Measurements from ENCODE around the gene MDN1.

DNA sequence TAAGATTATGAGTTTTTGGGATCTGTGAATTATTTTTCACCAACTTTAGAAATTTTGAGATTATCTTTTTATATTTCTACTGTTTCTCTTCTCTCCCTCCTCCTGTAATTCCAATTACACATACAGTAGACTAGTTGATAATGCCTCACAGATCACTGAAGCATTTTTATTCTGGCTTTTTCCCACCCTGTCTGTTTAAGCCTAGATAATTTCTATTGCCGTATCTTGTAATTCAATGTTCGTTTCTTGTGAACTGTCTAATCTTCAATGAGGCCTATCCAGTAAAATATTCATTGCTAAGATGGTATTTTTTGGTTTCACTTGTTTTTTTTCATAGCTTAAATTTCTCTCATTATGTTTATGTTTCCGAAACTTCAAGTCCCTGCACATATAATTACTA, 12.0 kb downstream of the MDN1 start:
- TF ChIP-seq, protein P1, sequence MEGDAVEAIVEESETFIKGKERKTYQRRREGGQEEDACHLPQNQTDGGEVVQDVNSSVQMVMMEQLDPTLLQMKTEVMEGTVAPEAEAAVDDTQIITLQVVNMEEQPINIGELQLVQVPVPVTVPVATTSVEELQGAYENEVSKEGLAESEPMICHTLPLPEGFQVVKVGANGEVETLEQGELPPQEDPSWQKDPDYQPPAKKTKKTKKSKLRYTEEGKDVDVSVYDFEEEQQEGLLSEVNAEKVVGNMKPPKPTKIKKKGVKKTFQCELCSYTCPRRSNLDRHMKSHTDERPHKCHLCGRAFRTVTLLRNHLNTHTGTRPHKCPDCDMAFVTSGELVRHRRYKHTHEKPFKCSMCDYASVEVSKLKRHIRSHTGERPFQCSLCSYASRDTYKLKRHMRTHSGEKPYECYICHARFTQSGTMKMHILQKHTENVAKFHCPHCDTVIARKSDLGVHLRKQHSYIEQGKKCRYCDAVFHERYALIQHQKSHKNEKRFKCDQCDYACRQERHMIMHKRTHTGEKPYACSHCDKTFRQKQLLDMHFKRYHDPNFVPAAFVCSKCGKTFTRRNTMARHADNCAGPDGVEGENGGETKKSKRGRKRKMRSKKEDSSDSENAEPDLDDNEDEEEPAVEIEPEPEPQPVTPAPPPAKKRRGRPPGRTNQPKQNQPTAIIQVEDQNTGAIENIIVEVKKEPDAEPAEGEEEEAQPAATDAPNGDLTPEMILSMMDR (IDR thresholded peaks at IDR 0.05 in 4 of 5, conservative IDR thresholded peaks at IDR 0.05 in 1 of 5) = no peak
- no peak for TF ChIP-seq POLR2A (IDR thresholded peaks at IDR 0.05)

All from gastrocnemius medialis (tissue), 4 donors.